ENCODE measurements around the gene CAMK1D.
"Not testable (repeated sequence)": the region's sequence is repeated elsewhere in the genome, so short reads cannot be mapped to it uniquely, and the experiment has no call there.

Gene CAMK1D

DNA sequence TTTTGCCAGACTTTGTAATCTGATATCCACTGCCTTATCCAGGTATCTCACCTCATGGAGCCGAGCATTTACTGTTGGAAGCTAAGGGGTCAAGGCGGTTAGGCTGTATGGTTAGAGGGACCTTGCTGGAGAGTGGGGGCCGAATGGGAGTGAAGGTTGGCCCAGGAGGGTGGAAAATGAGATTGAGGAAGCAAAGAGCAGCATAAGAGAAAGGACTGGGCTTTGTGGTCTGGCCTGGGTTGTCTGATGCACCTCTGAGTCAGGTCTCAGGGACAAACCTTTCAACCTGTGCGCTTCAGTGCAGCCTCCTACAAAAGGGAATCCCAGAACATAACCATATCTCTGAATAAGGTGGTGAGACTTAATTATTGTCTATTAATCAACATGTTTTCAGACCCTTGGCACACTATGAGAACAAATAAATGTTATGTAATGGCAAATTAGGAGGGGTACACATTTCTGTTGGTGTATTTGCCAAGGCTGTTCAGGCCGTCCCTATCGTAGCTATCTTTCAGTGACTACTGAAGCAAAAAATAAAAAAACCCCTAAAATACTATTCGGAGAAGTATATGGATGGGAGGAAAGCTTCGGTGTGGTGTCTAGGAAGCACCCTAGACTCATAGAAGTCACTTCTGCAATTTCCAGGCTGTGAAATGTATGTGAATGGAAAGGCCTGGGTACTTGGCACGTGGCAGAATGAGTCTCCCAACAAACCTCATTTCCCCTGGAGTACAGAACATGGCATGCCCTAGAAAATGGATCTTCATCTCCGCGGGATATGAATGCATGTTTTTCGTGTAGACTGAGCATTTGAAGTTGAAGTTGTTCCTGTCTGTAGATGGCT, 4.3 kb downstream of the CAMK1D start:
- ChIA-PET CTCF (interaction anchor here (1.3 kb wide), 1 partner anchor 17 kb away, joined by 3 read pairs; no protein-coding TSS in a partner anchor), POLR2A (no interaction called here)
- TF ChIP-seq, protein P1, sequence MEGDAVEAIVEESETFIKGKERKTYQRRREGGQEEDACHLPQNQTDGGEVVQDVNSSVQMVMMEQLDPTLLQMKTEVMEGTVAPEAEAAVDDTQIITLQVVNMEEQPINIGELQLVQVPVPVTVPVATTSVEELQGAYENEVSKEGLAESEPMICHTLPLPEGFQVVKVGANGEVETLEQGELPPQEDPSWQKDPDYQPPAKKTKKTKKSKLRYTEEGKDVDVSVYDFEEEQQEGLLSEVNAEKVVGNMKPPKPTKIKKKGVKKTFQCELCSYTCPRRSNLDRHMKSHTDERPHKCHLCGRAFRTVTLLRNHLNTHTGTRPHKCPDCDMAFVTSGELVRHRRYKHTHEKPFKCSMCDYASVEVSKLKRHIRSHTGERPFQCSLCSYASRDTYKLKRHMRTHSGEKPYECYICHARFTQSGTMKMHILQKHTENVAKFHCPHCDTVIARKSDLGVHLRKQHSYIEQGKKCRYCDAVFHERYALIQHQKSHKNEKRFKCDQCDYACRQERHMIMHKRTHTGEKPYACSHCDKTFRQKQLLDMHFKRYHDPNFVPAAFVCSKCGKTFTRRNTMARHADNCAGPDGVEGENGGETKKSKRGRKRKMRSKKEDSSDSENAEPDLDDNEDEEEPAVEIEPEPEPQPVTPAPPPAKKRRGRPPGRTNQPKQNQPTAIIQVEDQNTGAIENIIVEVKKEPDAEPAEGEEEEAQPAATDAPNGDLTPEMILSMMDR (IDR thresholded peaks at IDR 0.05; ENCODE audit: insufficient read depth, low read length, missing control alignments) = no peak
- H3K4me3 ChIP-seq (ENCODE audit: low read depth, low read length) = no peak overlapping the region
- no peak for DNase-seq (ENCODE audit: low read depth, low spot score)

DNA sequence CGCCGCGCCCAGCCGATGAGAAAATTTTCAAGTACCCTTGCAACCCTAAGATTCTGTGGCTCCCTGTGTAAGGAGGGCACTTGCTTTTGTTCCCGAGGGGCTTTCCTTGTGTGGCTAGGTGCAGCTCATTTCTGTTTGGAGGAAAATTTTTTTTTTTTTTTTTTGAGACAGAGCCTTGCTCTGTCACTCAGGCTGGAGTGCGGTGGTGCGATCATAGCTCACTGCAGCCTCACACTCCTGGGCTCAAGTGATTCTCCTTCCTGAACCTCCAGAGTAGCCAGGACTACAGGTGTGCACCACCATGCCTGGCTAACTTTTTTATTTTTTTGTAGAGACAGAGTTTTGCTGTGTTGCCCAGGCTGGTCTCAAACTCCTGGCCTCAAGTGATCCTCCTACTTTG, 5.3 kb downstream of the CAMK1D start:
- CTCF ChIA-PET; H3K4me3 ChIP-seq (ENCODE audit: low read depth, low read length); DNase-seq (ENCODE audit: low read depth, low spot score): not testable (repeated sequence)
- POLR2A ChIA-PET = interaction anchor here (0.8 kb wide), 1 partner anchor 298 kb away, joined by 3 read pairs; no protein-coding TSS in a partner anchor

DNA sequence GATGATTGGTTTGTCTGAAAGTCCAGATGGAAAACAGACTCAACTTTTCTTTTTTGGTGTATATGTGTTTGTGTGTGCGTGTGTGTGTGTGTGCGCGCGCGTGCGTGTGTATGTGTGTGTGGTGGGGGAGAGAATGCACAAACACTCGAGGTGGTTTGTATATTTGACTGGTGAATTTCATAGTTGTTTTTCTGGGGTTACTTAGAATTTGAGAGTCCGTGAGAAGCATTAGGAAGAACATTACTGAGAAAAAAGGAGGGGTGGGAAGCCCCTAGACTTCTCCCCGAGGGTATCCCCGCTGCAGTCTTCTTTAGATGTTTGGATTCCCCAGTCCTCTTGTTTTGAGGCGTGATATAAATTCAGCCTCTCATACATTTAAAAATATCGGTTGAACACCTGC, 6.0 kb downstream of the CAMK1D start:
- POLR2A ChIA-PET = no interaction called here
- TF ChIP-seq, protein P1 (IDR thresholded peaks at IDR 0.05; ENCODE audit: insufficient read depth, low read length, missing control alignments) = no peak
- CTCF ChIA-PET = no interaction called here
- DNase-seq (ENCODE audit: low read depth, low spot score) = no peak
- H3K4me3 ChIP-seq (ENCODE audit: low read depth, low read length) = no peak overlapping the region

DNA sequence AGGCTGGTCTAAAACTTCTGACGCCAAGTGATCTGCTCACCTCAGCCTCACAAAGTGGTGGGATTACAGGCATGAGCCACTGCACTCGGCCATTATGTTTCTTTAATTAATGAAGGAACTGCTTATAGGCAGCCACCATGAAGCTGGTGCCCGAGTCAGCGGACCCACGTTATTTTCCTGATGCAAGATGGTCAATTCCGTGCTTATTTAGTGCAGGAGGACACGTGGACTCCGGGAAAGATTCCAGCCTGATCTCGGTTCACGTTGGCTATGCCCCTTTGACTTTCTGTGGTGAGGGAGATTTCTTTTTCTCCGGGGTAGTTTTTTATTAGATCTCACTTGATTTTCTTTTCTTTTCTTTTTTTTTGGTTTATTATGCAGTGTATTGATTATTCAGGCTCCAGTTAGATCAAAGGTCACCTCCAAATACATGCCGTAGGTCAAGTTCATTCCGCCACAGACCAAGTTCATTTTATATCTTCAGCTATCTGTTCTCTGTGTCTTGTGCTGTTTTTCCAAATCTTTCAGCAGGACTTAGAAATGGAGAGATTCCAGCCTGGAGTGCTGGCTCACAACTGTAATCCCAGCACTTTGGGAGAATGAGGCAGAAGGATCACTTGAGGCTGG, 8.3 kb downstream of the CAMK1D start:
- TF ChIP-seq, protein P1 (IDR thresholded peaks at IDR 0.05; ENCODE audit: insufficient read depth, low read length, missing control alignments) = no peak
- ChIA-PET CTCF (interaction anchor here (2.0 kb wide), 1 partner anchor 8 kb away, joined by 7 read pairs; the partner anchor contains the start of gene CAMK1D), POLR2A (interaction anchor here (0.7 kb wide), 1 partner anchor 62 kb away, joined by 3 read pairs; no protein-coding TSS in a partner anchor)
- DNase-seq (ENCODE audit: low read depth, low spot score) = no peak
- no peak overlapping the region for H3K4me3 ChIP-seq (ENCODE audit: low read depth, low read length)

DNA sequence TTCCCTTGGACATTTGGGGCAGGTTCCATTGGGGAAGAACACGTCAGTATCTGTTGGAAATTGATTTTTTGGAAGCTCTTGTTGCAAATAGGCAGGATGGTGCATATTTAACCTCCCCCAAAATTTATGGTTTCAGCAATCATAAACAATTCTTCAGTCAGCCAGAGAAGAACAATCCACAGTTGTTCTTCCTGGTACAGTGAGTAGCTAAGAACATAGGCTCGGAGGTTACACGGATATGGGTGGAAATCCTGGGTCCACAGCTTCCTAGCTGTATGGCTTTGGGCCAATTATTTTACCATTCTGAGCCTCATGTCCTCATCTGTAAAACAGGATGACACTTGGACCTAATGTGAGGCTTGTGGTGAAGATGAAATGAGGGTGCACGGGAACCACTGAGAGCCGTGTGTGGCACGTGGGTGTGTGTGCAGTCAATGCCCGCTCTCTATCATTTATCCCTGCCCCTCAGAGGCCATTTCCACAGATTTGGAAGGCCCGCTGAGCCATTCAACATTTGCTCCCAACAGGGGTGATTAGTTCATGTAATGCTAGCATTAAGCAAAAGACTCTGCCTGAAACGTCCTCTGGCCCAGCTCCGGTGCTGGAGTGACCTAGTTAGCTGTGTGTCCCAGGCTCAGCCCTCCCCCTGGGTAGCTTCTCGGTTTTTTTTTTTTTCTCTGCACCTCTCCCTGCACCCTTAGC, 9.7 kb downstream of the CAMK1D start:
- POLR2A ChIA-PET = interaction anchor here (0.5 kb wide), 1 partner anchor 16 kb away, joined by 3 read pairs; no protein-coding TSS in a partner anchor
- no peak for DNase-seq (ENCODE audit: low read depth, low spot score)
- H3K4me3 ChIP-seq (ENCODE audit: low read depth, low read length) = no peak overlapping the region
- TF ChIP-seq, protein P1 (IDR thresholded peaks at IDR 0.05; ENCODE audit: insufficient read depth, low read length, missing control alignments) = no peak
- CTCF ChIA-PET = interaction anchor here (1.0 to 2.0 kb wide), 4 partner anchors 8 to 12 kb away, joined by 3 to 7 read pairs (median 4); partner anchors contain the start of gene CAMK1D

DNA sequence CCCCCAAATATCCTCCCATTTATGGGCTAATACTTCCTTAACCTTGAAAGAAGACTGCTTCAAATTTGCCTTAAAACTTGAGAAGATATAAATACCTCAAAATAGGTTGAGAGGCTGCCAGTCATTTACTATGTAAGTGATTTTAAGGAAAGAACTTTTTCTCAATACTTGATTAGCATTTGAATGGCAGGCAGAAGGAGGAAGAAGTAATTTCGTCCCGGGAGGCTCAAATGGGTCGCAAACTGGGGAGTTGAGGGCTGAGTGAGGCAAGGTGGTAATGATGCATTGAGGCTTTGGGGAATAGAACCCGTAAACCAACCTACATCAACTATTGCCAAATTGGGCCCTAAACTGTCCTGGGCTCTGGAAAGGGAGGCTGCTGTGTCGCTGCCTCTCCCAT, 11.1 kb downstream of the CAMK1D start:
- ChIA-PET POLR2A (no interaction called here), CTCF (no interaction called here)

DNA sequence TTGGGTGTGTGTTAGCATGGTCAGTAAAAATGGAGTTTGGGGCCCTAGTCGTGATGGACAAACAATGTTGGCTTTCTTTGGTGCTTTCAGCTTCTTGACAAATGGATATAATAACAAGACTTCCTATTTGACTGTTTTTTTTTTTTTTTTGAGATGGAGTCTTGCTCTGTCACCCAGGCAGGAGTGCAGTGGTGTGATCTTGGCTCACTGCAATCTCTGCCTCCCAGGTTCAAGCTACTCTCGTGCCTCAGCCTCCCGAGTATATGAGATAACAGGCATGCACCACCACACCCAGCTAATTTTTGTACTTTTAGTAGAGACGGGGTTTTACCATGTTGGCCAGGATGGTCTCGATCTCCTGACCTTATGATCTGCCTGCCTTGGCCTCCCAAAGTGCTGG, 11.8 kb downstream of the CAMK1D start:
- POLR2A ChIA-PET; CTCF ChIA-PET; H3K4me3 ChIP-seq (ENCODE audit: low read depth, low read length); DNase-seq (ENCODE audit: low read depth, low spot score): not testable (repeated sequence)

More for the DNA sequence above, 11.1 kb downstream of the CAMK1D start:
- no peak for DNase-seq (ENCODE audit: low read depth, low spot score)
- TF ChIP-seq, protein P1 (IDR thresholded peaks at IDR 0.05; ENCODE audit: insufficient read depth, low read length, missing control alignments) = no peak
- H3K4me3 ChIP-seq (ENCODE audit: low read depth, low read length) = no peak overlapping the region
